ENCODE measurements around the gene ETS1.

The ETS1 gene

DNA sequence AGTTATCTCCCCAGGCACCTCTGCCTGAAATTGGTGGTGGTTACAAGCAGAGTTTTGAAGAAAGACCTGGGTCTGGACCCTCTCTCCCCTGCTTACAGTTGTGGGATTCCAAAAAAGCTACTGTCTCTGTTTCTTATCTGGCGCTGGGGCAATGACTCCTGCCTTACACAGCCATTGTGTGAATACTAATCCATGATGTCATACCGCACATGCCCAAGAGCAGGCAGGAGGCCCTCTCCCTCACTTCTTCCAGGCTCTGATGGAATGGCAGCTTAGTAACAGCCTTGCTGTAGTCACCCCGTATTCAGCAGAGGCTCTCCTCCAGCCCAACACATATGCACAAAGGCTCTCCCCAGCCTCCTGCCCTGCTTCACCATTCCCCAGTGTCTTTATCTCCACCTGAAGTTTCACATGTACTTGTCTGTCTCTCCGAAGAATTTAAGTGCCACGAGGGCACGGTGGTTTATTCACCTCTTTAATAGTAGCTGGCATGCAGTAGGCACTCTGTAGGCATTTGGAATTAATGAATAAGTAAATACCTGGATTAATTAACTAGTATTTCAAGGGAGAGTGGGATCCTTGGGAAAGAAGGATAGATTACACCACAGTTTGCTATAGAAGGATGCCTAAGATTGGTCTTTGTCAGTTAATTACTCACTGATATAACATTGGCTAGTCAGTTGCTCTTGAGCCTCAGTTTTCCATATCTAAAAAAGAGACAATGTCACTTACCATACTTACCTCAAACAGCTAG is 165.6 kb downstream of the ETS1 start:
- Histone ChIP-seq H3K4me2 (ENCODE audit: low read depth, low read length) (no peak overlapping the region), H2AFZ (ENCODE audit: low read length) (no peak overlapping the region), H3K79me2 (ENCODE audit: low read length) (no peaks in the 10 kb centered on the region), H4K20me1 (ENCODE audit: insufficient read depth, low read length) (no peaks in the 10 kb centered on the region), H3K9me2 (replicated peaks; ENCODE audit: insufficient read depth, low read length) (no peaks in the 10 kb centered on the region), H3K36me3 (replicated peaks; ENCODE audit: insufficient read depth, low read length) (no peaks in the 10 kb centered on the region), H3K27me3 (replicated peaks; ENCODE audit: insufficient read depth, low read length) (no peaks in the 10 kb centered on the region), H3K9me3 (replicated peaks; ENCODE audit: insufficient read depth, low read length) (no peaks in the 10 kb centered on the region), H3F3A (ENCODE audit: insufficient read depth, low read length) (no peaks in the 10 kb centered on the region), H3K9ac (ENCODE audit: low read length) (no peak overlapping the region), H3K4me1 (ENCODE audit: low read length) (no peaks in the 10 kb centered on the region), H3K27ac (ENCODE audit: low read length) (no peak overlapping the region), H3K4me3 (ENCODE audit: low read length) (no peak overlapping the region)
- no peak for DNase-seq
- TF ChIP-seq EZH2 (optimal IDR thresholded peaks at IDR 0.05; ENCODE audit: low read depth, low read length): no peak
- TF ChIP-seq, protein P1, sequence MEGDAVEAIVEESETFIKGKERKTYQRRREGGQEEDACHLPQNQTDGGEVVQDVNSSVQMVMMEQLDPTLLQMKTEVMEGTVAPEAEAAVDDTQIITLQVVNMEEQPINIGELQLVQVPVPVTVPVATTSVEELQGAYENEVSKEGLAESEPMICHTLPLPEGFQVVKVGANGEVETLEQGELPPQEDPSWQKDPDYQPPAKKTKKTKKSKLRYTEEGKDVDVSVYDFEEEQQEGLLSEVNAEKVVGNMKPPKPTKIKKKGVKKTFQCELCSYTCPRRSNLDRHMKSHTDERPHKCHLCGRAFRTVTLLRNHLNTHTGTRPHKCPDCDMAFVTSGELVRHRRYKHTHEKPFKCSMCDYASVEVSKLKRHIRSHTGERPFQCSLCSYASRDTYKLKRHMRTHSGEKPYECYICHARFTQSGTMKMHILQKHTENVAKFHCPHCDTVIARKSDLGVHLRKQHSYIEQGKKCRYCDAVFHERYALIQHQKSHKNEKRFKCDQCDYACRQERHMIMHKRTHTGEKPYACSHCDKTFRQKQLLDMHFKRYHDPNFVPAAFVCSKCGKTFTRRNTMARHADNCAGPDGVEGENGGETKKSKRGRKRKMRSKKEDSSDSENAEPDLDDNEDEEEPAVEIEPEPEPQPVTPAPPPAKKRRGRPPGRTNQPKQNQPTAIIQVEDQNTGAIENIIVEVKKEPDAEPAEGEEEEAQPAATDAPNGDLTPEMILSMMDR (IDR thresholded peaks at IDR 0.05; ENCODE audit: low read length): no peak
- TF ChIP-seq EZH2phosphoT487 (IDR thresholded peaks at IDR 0.05; ENCODE audit: low read length): no peak

DNA sequence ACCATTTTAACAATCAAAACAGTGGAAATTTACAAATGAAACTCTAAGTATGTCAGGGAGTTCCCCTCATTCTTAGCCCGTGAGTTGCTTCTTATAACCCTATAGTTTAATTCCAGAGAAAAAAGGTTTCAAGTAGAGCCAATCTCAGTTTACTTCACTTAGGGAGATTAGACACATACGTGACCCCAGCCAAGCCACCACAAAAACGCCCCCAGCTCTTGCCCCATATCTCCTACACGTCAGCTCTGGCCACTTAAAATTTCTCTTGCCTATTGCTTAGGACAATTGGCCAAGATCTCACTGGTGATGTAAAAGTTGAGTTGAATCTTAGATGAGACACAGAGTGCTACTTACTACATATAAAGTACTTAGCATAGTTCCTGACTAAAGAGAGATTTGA is 166.4 kb downstream of the ETS1 start:
- H3K4me2 ChIP-seq (ENCODE audit: low read depth, low read length): no peak overlapping the region
- no peak overlapping the region for H3K4me3 ChIP-seq (ENCODE audit: low read length)
- DNase-seq: no peak

DNA sequence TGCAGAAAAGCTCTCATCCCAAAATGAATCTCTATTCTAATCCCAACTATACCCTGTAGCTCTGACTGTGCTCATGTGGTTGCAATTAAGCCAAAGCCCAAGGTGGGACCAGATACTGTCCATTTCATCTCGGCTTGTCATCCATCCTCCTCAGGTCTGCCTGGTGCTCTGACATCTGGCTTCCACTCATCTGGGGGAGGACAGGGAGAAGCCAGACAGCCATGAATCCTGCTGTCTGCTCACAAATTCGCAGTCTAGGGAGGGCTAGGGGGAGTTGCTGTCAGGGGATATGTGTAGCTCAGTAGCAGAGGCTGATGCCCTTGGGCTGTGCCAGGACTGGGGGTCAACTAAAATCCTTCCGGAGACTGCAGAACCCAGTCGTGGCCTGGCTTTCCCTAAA is 167.1 kb downstream of the ETS1 start:
- TF ChIP-seq EZH2phosphoT487 (IDR thresholded peaks at IDR 0.05; ENCODE audit: low read length) (no peak), EZH2 (optimal IDR thresholded peaks at IDR 0.05; ENCODE audit: low read depth, low read length) (no peak)
- TF ChIP-seq, protein P1 (IDR thresholded peaks at IDR 0.05; ENCODE audit: low read length): no peak
- Histone ChIP-seq H3K27me3 (replicated peaks; ENCODE audit: insufficient read depth, low read length) (no peaks in the 10 kb centered on the region), H3F3A (ENCODE audit: insufficient read depth, low read length) (no peaks in the 10 kb centered on the region), H3K9ac (ENCODE audit: low read length) (no peak overlapping the region), H3K27ac (ENCODE audit: low read length) (no peak overlapping the region), H2AFZ (ENCODE audit: low read length) (no peak overlapping the region), H3K4me1 (ENCODE audit: low read length) (peaks cover 10% of the 10 kb centered on the region), H4K20me1 (ENCODE audit: insufficient read depth, low read length) (no peaks in the 10 kb centered on the region), H3K4me3 (ENCODE audit: low read length) (no peak overlapping the region), H3K9me2 (replicated peaks; ENCODE audit: insufficient read depth, low read length) (no peaks in the 10 kb centered on the region), H3K4me2 (ENCODE audit: low read depth, low read length) (no peak overlapping the region), H3K9me3 (replicated peaks; ENCODE audit: insufficient read depth, low read length) (no peaks in the 10 kb centered on the region), H3K36me3 (replicated peaks; ENCODE audit: insufficient read depth, low read length) (no peaks in the 10 kb centered on the region), H3K79me2 (ENCODE audit: low read length) (no peaks in the 10 kb centered on the region)
- DNase-seq: no peak

More for the DNA sequence above, 166.4 kb downstream of the ETS1 start:
- H3K9me2 ChIP-seq (replicated peaks; ENCODE audit: insufficient read depth, low read length): no peaks in the 10 kb centered on the region
- H3K9me3 ChIP-seq (replicated peaks; ENCODE audit: insufficient read depth, low read length): no peaks in the 10 kb centered on the region
- no peak overlapping the region for H2AFZ ChIP-seq (ENCODE audit: low read length)
- H3K27ac ChIP-seq (ENCODE audit: low read length): no peak overlapping the region
- H3K36me3 ChIP-seq (replicated peaks; ENCODE audit: insufficient read depth, low read length): no peaks in the 10 kb centered on the region
- peaks cover 3% of the 10 kb centered on the region for H3K4me1 ChIP-seq (ENCODE audit: low read length)
- H3F3A ChIP-seq (ENCODE audit: insufficient read depth, low read length): no peaks in the 10 kb centered on the region
- TF ChIP-seq, protein P1 (IDR thresholded peaks at IDR 0.05; ENCODE audit: low read length): no peak
- TF ChIP-seq EZH2phosphoT487 (IDR thresholded peaks at IDR 0.05; ENCODE audit: low read length) (no peak), EZH2 (optimal IDR thresholded peaks at IDR 0.05; ENCODE audit: low read depth, low read length) (no peak)
- H3K79me2 ChIP-seq (ENCODE audit: low read length): no peaks in the 10 kb centered on the region
- H3K9ac ChIP-seq (ENCODE audit: low read length): no peak overlapping the region
- no peaks in the 10 kb centered on the region for H4K20me1 ChIP-seq (ENCODE audit: insufficient read depth, low read length)
- H3K27me3 ChIP-seq (replicated peaks; ENCODE audit: insufficient read depth, low read length): no peaks in the 10 kb centered on the region

Measured in MM.1S (cell line).